GM06990 (cell line): ENCODE data around the gene ZNF846.
"Not testable (repeated sequence)": the region's sequence is repeated elsewhere in the genome, so short reads cannot be mapped to it uniquely, and the experiment has no call there.

Source experiments
- DNase-seq: peaks from one replicate; pipeline ENCODE4 v3.0.0-alpha.2; 2011; ENCODE audit not compliant: insufficient read length; ENCODE audit errors: extremely low read depth
- H3K27me3 ChIP-seq: replicated peaks from 2 replicates; pipeline ENCODE4 v1.6.0; 2011; ENCODE audit warnings: low read length; ENCODE audit not compliant: control insufficient read depth, insufficient read depth
- H3K36me3 ChIP-seq: 2 replicates; pipeline ENCODE4 v1.5.1; 2011; ENCODE audit warnings: low read length; ENCODE audit not compliant: control insufficient read depth, insufficient read depth
- H3K4me3 ChIP-seq: replicated peaks from 2 replicates; pipeline ENCODE4 v1.5.1; 2011; ENCODE audit warnings: low read depth, mild to moderate bottlenecking, control low read depth, low read length
- CTCF ChIP-seq: IDR thresholded peaks from 2 replicates; pipeline ENCODE4 v1.5.1; 2011; ENCODE audit warnings: low read length, control low read depth, mild to moderate bottlenecking, inconsistent platforms; ENCODE audit not compliant: insufficient read depth, poor library complexity, severe bottlenecking

ZNF846 gene

GRCh38 chr19:9786342-9786741, 17.8 kb upstream of the ZNF846 start:
- no peak for TF ChIP-seq CTCF
- Histone ChIP-seq H3K36me3 (no peaks in the 10 kb centered on the region), H3K4me3 (peak overlapping the region; percentile 66), H3K27me3 (no peaks in the 10 kb centered on the region)
- no peak for DNase-seq

- DNase-seq: peak; percentile 95
Measured at GRCh38 chr19:9785367-9786331, 17.1 kb upstream of the ZNF846 start.

GRCh38 chr19:9784163-9784496, 15.6 kb upstream of the ZNF846 start:
- not testable (repeated sequence) for H3K4me3 ChIP-seq, DNase-seq, H3K27me3 ChIP-seq, H3K36me3 ChIP-seq

More at GRCh38 chr19:9785367-9786331, 17.1 kb upstream of the ZNF846 start:
- Histone ChIP-seq H3K27me3 (no peaks in the 10 kb centered on the region), H3K36me3 (no peaks in the 10 kb centered on the region), H3K4me3 (peak overlapping the region; percentile 66)
- TF ChIP-seq CTCF: no peak

- H3K4me3 ChIP-seq: no peak overlapping the region
- no peak for TF ChIP-seq CTCF
- H3K36me3 ChIP-seq: no peaks in the 10 kb centered on the region
- no peak for DNase-seq
- no peaks in the 10 kb centered on the region for H3K27me3 ChIP-seq
Measured at GRCh38 chr19:9782338-9782737, 13.8 kb upstream of the ZNF846 start.

GRCh38 chr19:9757544-9758501, 10.7 kb downstream of the ZNF846 start:
- no peaks in the 10 kb centered on the region; the same call in 1 of the 2 replicates for H3K36me3 ChIP-seq
- H3K4me3 ChIP-seq: no peak overlapping the region
- TF ChIP-seq CTCF: no peak
- no peaks in the 10 kb centered on the region for H3K27me3 ChIP-seq
- DNase-seq: no peak
